ENCODE measurements around the gene SMIM38.

GRCh38 chr11:69127081-69127850 lies 28.5 kb upstream of the SMIM38 start:
- TF ChIP-seq CTCF (IDR thresholded peaks at IDR 0.05) (no peak), ZFX (IDR thresholded peaks at IDR 0.05; ENCODE audit: borderline replicate concordance) (no peak)
